Activated CD4-positive, CD25-positive, alpha-beta regulatory T cell treated with anti-CD3 and anti-CD28 coated beads, Interleukin-2, amount 50 U/mL, for 16 hours (primary cell): Measurements from ENCODE around the gene BNIPL.

ENCODE experiments used
- DNase-seq: peaks from one replicate; pipeline ENCODE4 v3.0.0-alpha.2; 2020; ENCODE audit warnings: low read depth, low spot score

Gene BNIPL

DNA sequence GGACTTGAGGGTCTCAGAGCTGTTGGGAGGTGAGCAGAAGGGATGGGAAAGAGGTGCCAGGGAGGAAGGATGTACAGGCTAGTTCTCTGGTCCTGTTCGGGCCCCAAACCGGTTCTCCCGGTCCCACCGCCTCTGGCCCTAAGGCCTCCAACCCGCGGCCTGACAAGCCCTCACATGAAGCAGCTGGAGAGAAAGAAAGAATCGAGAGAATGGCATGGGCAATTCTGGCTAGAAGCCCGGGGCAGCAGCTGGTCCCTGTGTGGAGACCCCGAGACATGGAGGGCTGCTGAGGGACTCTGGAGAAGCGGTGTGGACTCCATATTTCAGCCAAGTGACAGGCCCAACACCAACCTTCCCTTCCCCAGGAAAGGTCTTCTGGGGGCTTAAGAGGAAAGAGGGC is 22.3 kb downstream of the BNIPL start:
- no peak for DNase-seq

DNA sequence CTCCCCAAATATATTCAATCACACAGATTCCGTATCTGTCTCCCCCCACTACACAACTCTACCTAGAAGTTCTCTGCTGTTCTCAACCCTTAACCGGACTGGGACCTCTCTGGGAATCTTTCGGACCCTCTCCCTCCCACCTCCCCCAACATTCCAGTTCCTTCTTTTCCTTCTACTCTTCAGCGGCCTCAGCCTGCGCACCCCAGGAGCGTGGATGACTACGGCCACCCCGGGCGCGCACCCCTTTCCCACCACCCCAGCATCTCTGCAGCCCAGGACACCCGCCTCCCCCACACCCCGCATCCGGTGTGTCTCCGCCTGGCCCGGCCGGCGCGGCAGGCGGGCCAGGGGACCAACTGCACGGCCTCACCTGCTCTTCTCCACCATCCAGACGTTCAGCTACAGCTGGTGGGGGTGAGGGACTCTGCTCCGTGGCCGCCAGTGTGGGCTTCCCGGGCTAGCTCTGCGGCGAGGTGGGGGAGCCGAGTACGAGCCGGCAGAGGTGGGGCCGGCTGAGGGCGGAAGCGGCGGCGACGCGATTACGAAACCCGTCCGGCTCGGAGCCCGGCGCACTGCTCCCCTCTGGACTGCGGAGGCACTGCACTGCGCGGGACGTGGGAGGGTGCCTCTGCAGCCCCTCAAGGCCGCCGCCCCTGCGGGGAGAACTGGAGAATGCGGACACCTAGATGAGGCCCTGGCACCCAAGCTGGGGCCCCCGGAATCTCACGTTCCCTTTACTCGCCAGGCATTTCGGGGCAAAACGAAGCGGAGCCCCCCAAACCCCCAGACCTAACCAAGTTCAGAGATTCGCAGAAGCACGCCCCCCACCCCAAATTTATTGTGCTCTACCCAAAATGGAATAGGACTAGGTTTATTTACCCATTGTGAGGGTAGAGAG is 23.0 kb downstream of the BNIPL start, which contains the start of gene CDC42SE1:
CDC42SE1 (minus strand) TSS at position 514 of the 898 bp plus-strand sequence. CDS start 3,892 bp downstream, outside the sequence.
- peak; percentile 61 for DNase-seq

DNA sequence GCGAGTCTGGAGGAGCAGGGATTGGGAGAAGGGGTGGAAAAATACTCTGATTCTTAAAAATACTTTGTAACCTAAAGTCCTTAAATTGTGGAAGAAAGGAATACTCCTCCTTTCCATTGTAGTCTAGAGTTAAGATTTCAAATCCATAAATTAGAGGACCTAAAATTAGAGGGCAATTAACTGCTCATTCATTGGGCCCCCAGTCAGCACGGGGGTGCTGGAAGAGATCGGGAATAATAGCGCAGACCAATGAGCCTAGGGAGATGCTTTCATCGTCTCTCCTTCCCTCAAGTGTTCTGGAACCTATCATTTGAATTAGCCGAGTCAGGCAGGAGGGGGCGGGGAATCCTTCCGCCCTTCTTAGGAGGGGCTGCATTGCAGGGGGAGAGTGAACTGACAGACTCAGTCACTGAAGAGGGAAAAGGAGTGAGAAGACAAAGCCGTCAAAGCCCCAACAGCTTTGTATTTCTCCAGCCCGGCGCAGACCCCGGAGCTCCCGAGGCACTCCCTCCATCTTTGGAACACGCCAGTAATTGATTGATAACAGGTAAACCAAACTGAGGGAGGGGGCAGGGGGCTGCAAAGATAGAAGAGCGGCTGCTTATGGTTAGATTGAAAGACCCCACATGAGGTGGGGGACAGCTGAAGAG is 23.7 kb downstream of the BNIPL start, which contains the start of gene MLLT11:
MLLT11 (plus strand) TSS at position 391 of the 650 bp plus-strand sequence. CDS start 6,828 bp downstream, outside the sequence.
- DNase-seq, result no peak

DNA sequence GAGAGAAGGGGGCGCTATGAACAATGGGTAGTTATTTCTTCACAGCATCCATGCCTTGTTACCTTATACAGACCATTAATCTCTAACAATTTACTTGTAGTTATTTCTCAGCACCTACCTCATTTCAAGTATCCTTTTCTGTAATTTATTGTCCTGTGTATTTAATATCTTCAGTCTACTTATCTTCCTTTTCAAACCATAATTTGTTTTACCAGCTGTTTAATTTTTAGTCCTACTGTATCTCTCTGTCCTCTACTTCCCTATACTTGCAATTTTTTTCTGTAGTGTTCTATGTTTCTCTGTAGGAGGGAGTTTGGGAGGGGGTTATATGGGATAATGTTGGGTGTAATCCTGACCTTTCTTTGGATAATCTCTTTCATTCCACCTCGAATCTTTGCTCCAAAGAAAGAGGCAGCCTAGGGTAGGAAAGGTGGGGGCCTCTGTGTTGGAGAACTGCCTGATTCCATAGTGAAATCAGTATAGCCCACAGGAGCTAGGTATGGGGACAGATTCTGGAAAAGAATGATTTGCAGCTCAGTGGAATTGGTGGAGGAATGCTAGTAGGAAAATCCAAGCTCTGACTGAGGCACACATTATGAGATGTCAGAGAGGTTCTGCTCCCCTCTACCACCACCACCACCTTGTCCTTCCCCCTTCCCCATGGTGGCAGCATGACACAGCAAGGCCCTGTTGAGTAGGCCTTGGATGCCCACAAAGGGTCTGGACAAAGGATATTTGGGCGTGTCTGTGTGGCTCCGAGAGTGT is 24.5 kb downstream of the BNIPL start:
- DNase-seq, result no peak

DNA sequence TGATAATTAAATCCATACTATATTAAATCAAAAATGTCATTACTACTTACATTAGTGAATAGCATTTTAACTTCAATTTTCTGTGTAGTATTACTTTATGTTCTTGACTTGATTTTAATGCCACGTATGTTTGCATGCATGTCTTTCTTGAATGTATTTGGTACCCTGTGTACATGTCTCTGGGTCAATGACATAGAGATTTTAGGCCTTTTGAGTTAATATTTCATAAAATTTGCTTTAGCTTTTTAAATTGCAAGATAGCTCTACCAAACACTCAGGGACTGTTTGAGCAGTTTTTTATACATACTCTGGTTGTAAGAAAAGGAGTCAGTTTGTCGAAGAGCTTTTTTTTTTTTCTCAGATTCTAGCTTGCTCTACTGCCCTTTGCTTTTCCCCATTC is 25.3 kb downstream of the BNIPL start:
- DNase-seq, result no peak

DNA sequence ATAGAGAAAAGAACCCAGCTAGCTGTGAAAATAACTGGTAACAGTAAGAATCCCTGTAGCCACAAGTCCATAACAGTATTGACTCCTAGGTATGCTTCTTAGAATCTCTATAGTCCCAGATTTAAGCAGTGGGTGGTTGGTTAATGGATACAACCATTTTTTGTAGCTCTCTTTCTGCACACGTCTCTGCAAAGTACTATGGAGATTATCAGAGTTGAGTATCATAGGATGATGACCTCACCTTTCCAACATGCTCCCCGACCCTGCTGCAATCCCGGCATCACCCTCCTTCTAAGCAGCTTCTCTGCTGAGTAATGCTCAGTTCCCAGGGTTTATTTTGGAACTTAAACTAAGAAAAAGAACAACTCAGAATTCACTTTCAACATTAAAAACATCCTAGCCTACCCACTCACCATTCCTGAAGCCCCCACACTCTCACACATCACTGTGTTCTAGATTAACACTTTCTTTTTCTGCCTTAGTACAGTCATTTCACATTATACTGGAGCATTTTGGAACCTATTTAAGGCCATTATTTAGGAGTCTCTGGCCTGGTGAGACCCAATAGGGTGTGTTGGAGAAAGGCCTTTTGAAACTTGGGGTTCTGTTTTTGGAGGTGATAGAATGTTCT is 26.5 kb downstream of the BNIPL start:
- DNase-seq, result no peak

DNA sequence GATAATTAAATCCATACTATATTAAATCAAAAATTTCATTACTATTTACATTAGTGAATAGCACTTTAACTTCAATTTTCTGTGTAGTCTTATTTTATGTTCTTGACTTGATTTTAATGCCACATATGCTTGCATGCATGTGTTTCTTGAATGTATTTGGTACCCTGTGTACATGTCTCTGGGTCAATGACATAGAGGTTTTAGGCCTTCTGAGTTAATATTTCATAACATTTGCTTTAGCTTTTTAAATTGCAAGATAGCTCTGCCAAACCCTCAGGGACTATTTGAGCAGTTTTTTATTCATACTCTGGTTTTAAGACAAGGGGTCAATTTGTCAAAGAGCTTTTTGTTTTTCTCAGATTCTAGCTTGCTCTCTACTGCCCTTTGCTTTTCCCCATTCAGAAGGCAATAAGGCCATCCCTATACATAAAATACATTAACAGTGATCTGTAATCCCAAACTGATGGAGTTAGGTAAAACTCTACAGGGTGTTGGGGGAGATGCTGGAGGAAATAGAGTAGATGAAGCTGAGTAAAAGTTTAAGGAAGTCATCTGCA is 28.8 kb downstream of the BNIPL start:
- DNase-seq, result no peak

DNA sequence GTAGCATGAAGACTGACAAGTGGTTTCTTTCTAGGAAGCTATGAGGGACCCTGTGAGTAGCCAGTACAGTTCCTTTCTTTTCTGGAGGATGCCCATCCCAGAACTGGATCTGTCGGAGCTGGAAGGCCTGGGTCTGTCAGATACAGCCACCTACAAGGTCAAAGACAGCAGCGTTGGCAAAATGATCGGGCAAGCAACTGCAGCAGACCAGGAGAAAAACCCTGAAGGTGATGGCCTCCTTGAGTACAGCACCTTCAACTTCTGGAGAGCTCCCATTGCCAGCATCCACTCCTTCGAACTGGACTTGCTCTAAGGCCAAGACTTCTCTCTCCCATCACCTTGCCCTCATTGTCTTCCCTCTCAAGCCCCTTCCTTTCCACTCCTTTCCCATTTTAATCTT is 30.8 kb downstream of the BNIPL start:
- no peak for DNase-seq

DNA sequence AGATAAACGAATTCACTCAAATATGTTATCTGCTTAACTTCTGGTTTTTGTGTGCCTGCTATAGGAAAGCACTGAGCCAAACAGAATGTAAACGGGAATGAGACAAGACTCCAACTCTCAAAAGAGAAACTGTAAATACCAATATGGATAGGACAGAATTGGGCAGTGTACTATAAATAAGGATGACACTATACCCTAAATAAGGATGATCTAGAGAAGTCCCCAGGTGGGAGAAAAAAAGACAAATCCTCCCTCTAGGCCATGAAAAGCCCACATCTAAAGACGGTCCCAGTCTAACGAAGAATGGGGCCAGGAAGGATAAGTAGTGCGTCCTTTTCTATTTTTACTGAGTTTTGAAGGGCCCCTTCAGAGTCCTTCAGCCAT is 32.7 kb downstream of the BNIPL start:
- no peak for DNase-seq

DNA sequence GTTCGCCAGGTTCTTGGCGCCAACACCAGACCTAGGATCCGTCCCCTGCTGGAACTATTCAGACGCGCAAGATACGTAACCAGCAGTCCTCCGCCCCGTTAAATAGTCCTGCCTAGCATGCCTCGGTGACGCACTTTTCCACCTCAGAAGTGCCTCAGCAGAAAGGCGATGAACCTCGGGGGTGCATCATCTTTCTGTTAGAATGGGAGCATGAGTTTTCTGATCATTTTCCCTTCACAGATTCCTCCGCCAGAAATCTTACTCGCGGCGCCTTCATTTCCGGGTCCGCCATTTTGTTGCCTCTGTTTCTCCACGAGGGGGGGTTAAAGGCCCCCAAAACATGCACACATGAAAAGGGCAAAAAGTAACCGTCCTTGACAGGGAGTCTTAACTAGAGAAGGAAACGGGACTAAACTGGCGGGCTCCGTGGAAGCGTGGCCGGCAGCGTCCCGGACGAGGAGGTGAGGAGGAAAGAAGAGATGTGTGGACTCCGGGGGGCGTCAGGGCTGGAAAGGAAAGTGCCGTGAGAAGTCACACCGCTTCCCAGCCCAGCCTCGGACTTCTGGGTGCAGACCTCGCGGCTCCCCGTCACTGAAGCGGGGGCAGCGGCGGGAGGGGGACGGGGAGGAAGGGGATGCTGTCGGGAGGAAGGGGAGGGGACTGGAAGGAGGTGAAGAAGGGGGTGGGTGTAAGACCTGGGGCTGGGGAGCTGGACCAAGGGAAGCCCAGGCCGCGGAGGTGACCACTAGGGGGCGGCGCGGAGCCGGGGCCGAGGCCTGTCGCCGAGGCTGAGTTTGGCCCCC is 34.3 kb downstream of the BNIPL start, which contains the start of gene GABPB2:
GABPB2 (plus strand) TSS at position 288 of the 803 bp plus-strand sequence. CDS start 17,429 bp downstream, outside the sequence.
- DNase-seq, result peak; percentile 65

DNA sequence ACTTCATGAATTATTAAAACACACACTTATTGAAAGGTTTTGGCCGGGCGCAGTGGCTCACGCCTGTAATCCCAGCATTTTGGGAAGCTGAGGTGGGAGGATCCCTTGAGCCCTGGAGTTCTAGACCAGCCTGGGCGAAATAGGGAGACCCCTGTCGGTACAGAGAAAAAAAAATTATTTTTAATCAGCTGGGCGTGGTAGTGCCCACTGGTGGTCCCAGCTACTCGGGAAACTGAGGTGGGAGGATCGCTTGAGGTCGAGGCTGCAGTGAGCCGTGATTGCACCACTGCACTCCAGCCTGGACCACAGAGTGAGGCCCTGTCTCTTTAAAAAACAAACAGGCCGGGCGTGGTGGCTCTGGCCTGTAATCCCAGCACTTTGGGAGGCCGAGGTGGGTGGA is 35.8 kb downstream of the BNIPL start:
- DNase-seq, result no peak

DNA sequence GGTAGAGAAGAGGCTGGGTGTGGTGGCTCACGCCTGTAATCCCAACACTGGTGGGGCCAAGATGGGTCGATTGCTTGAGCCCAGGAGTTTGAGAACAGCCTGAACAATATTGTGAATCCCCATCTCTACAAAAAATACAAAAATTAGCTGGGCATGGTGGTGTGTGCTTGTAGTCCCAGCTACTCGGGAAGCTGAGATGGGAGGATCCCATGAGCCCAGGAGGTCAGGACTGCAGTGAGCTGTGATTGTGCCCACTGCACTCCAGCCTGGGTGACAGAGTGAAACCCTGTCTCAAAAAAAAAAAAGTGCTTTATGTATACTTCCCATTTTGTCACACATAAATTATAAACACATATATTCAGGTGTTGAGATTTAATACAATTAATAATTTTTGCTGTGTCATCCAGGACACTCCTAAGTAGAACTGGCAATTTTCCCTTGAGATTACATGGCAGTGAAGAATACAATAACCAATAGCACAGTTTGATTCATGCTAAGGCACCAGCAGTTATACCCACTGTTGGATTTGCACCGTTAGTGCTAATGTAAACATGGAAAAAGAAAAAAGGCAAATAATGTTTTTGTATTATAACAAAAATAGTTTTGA is 49.7 kb downstream of the BNIPL start:
- no peak for DNase-seq
